ENCODE data around the gene RARA. TPM values are rescaled to one million over a fixed set of nuclear protein-coding genes. Genes with fewer than 3 reads are reported as not detected.
A peak's percentile ranks its signal among the peaks of the same experiment; 100 is the strongest.

RARA gene
- total RNA-seq, 1 donor from 2014 or later, result 7.2 TPM

GRCh38 chr17:40345994-40346764 lies 37.2 kb downstream of the RARA start:
- no peak for DNase-seq

DNA sequence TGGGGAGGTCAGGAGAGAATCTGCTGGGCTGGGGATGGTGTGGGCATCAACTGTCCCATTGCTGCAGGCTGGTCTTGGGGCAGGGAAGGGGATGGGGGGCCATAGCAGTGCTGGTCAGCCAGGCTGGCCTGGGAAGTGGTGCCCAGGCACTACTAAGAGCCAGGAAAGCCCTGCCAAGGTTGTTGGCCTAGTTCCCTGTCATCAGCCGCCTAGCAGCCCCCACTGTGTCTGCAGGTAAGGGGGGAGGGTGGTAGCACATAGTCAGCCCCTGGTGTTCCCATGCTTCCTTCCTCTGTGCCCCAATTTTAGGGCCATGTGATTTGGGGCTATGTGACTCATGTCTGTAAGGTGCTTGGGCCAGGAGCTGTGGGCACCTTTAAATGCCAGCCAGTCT lies 37.8 kb downstream of the RARA start:
- DNase-seq, result no peak

DNA sequence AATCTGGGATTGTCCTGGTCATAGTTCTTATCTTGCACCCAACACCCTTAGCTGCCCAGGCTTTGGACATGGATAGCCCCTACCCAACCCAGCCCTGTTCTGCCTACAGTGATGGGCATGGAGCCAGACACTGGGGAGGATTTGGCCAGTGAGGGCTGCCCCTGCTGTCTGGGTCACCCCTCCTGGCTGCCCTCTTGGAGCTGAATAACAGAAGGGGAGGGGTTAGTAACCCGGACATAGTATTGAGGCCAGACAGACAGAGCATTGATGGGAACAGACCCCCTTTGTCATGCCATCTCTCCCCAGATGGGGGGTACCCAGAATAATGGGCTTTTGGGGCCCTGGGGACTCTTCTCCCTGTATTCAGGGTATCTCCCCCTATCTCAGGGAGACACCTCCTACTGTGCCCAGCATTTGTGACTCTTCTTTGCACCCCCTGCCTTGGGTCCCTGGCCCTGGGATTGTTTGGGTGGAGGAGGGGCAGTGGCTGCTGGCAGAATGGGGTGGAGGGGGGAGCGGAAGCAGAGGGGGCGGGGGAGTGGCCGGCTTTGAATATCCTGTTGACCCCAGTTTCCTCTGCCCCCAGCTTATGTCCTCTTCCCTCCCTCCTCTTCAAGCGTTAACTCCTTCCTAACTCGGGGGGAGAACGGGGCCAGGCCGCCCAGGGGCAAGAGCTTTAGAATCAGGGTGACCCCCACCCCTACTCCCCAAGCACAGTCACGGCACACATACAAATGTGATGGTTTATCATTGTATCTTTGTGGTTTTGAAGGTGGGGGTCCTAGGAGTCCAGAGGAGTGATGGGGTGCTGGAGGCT lies 38.5 kb downstream of the RARA start:
- no peak for DNase-seq

GRCh38 chr17:40348136-40348504 lies 39.1 kb downstream of the RARA start:
- DNase-seq, result no peak

DNA sequence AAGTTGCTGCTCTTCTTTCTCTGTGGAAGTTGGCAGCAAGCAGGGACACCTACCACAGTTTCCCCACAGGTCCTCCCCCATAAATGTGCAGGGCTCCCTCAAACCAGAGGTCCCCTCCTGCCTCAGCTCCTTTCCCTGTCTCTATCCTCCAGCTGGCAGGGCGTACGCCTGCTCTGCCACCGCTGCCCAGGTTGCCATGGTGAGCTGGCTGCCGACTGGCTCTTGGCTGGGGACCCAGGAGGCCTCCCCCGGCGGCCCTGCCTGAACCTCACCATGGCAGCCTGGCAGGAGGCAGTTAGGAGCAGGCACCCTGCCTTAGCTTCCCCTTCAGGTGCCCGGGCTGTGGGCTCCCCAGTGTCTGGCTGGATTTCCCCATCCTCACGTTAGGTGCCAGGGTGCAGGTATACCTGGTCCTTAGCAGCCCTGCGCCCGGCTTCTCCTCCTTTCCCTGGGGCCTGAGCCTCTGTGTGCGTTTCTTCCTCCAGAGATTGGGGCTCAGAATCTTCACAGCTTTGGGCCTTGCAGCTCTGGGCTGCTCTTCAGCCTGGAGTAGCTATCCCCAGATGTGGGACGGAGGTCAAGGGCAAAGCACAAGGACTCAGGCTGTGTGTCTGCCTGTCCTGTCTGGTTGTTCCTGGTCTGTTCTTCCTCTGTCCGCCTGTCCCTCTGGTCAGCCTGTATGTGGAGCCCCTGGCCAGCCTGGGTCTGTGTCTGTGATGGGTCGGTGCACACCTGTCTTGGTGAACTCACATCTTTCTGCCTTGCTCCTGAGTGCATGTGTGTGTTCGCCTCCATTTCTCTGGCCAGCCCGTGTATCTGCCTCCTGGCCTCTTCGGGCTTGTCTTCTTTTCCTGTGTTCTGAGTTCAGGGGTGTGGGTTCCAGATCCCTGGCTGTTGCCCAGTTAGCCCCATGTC lies 39.8 kb downstream of the RARA start:
- peak; percentile 68 for DNase-seq

- no peak for DNase-seq
These were observed 40.5 kb downstream of the RARA start for GRCh38 chr17:40349477-40349894.

DNA sequence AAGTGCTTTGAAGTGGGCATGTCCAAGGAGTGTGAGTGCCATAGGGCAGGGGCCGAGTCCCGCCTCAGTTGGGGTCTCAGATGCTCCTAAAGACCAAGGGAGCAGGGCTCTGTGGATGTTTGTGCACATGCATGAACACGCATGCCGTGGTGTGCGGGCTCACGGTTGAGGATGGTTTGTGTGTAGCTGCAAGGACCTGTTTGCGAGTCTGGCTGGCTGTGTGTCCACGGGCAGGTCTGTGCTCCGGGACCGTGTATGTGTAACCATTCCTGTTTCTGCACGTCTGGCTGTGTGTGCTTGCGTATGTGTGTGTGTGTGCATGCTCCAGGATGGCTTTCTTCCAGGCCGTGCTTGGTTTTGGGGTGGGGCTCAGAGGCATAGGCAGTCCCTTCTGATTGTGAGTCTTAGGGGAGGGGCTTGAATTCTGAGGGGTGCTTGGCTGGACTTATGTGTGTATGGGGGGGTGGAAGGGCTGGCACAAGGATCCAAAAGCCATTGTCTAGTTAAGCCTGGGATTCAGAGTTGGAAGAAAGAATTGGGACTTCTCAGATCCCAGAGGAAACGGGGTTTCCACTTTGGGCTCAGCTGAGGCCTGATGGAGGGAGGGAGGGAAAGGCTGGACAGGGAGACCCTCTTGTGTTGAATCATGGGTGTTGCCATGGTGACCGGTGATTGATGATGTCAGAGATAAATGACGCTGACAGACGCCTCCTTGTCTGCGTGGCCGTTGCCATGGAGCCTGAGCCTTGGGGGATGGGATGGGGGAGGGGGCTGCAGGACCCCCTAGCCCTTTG lies 41.1 kb downstream of the RARA start:
- DNase-seq, result no peak

DNA sequence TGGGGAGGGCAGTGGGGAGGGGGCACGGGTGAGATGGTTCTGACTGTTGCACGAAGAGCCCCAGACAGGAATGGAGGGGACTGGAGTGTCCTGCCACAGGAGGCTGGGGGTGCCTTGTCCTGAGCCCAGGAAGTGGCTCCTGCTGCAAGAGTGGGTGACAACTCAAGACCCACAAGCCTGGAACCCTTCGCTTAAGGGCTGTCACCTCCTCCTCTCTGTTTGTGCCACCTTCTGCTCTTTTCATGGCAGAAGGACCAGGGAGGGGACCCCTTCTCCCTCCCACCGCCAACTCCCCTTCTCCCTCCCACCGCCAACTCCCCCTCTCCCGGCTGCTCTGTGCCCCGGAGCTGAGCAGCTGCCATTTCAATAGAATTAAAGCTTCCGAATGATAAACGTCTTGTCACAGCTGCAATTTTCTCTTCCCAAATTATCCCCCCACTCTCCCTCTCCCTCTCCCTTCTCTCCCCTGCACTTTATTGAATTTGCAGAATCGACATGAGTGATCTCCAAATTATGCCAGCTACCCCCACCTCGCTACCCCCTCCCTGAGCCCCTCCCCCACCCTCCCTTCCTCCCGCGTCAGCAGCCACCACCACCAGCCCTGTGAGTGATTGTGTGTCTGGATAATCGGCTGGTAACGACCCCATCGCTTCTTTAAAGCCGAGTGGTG lies 41.8 kb downstream of the RARA start:
- DNase-seq, result no peak

- DNase-seq, result no peak
These were observed 42.6 kb downstream of the RARA start for GRCh38 chr17:40351359-40352236.

DNA sequence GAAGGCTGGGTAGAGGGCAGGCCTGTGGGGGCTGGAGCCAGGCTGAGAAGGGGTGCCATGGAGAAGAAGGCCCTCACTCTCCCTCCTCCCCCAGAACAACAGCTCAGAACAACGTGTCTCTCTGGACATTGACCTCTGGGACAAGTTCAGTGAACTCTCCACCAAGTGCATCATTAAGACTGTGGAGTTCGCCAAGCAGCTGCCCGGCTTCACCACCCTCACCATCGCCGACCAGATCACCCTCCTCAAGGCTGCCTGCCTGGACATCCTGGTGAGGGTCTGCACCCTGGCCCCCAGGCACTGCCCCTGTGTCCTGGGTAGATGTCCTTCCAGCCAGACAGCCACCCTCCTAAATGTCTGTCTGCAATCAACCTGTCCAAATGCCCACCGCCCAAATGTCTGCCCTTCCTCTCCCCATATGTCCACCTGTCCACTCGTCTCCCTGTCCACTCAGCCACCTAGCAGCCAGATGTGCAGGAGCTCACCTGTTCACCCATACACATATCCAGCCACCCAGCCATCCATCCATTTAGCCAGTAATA lies 43.3 kb downstream of the RARA start:
- no peak for DNase-seq

GRCh38 chr17:40352779-40353394 lies 43.9 kb downstream of the RARA start:
- DNase-seq, result no peak

- no peak for DNase-seq
These were observed 45.5 kb downstream of the RARA start for GRCh38 chr17:40354221-40355122.

DNA sequence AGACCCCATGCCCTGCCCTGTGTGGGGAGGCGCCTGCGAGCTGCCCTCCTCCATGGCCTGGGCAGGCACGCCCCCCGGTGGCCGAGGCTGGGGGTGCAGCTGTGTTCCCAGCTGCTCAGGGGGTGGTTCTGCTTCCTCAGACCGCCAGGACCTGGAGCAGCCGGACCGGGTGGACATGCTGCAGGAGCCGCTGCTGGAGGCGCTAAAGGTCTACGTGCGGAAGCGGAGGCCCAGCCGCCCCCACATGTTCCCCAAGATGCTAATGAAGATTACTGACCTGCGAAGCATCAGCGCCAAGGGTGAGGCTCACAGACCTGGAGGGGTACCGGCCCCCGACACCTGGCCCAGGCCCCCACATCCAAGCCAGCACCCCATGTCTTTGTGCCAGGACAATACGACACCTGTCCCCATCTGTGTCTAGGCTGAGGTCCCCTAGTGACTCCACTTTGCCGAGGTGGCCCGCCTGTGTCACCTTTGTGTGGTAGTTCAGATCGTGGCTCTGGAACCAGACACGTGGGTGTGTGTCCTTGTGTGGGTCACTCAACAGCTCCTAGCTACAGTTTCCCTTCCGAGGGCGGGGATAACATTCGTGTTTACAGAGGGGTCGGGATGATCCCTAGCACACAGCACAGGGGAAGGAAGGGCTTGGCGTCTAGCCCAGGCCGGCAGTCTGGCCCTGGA lies 46.3 kb downstream of the RARA start:
- DNase-seq, result peak; percentile 35

DNA sequence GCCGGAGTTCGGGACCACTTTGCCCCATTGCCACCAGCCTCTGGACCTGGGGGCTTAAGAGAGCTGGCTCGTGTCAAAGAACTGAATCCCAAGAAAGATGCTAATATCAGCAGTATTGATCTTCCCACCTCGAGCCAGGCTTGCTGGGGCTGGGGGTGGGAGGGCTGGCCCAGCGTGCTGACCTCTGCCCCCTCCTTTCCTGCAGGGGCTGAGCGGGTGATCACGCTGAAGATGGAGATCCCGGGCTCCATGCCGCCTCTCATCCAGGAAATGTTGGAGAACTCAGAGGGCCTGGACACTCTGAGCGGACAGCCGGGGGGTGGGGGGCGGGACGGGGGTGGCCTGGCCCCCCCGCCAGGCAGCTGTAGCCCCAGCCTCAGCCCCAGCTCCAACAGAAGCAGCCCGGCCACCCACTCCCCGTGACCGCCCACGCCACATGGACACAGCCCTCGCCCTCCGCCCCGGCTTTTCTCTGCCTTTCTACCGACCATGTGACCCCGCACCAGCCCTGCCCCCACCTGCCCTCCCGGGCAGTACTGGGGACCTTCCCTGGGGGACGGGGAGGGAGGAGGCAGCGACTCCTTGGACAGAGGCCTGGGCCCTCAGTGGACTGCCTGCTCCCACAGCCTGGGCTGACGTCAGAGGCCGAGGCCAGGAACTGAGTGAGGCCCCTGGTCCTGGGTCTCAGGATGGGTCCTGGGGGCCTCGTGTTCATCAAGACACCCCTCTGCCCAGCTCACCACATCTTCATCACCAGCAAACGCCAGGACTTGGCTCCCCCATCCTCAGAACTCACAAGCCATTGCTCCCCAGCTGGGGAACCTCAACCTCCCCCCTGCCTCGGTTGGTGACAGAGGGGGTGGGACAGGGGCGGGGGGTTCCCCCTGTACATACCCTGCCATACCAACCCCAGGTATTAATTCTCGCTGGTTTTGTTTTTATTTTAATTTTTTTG lies 47.1 kb downstream of the RARA start:
- DNase-seq, result no peak

DNA sequence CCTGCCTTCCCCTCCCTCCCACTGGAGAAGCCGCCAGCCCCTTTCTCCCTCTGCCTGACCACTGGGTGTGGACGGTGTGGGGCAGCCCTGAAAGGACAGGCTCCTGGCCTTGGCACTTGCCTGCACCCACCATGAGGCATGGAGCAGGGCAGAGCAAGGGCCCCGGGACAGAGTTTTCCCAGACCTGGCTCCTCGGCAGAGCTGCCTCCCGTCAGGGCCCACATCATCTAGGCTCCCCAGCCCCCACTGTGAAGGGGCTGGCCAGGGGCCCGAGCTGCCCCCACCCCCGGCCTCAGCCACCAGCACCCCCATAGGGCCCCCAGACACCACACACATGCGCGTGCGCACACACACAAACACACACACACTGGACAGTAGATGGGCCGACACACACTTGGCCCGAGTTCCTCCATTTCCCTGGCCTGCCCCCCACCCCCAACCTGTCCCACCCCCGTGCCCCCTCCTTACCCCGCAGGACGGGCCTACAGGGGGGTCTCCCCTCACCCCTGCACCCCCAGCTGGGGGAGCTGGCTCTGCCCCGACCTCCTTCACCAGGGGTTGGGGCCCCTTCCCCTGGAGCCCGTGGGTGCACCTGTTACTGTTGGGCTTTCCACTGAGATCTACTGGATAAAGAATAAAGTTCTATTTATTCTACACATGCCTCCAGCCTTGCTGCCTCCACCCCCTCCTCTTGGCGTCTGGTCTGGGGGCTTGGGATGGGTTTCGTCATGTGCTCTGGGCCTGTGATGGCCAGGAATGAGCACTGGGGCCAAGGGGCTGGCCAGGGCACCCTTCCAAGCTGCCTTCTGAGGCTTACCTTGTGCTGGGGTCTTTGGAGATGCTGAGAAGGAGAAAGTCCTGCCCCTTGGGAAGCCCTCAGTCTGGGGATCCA lies 48.3 kb downstream of the RARA start:
- DNase-seq, result no peak

Measured in occipital lobe (tissue), 2 donors.